ENCODE data around the gene DNALI1.

The DNALI1 gene

DNA sequence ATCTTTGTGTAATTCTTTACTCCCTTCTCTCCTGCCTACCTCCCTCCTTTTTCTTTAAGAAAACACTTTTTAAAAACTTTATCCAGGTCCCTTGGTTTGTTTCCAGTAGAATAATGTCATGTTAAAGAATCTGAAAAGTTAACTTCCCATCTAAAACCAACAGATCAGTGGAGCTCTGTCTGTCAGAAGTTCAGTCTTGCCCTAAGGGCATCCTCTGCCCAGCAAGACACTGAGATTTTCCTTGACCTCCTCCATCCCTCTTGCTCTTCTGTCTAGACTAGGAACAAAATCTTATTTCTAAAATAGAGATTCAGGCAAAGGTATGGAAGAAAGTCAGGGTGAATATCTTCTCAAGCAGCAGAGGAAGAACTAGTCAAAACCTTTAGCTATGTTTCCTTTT lies 44.7 kb downstream of the DNALI1 start:
- no peak for DNase-seq (ENCODE audit: low read depth in 2 of 2)

DNA sequence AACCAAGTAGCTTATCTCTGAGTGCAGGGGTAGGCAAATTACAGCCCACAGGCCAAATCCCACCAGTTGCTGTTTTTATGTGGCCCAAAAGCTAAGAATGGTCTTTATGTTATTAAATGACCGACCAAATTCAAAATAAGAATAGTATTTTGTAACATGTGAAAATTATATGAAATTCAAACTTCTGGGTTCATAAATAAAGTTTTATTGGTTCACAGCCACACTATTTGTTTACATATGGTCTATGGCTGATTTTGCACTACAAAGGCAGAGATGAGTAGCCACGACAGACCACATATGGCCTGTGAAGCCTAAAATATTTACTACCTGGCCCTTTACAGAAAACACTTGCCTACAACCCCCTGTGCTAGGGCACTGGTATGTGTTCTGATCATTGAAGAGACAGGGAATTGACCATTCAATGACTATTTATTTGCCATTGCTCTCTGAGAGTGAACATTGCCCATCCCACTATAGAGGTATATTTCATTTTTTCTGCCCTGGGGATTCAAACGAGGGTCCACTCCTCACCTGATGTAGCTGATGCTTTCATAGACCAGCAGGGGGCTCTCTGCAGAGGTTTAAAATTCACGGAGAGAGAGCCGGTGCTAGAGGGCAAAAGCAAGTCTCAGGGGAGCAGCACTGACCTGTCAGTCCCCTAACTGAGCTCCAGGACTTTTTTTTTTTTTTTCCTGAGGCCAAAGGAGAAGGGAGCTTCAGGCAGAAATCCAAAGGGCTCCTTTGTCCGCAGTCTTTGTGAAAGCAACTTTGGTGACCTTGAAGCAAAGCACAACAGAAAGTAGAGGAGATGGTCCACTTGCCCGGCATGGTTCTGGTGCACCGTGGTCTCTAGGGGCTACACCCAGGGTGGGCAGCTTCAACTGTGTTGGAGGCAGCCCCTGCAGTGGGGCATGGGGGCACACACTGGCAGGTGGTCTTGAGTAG lies 46.3 kb downstream of the DNALI1 start:
- no peak for DNase-seq (ENCODE audit: low read depth in 2 of 2)

DNA sequence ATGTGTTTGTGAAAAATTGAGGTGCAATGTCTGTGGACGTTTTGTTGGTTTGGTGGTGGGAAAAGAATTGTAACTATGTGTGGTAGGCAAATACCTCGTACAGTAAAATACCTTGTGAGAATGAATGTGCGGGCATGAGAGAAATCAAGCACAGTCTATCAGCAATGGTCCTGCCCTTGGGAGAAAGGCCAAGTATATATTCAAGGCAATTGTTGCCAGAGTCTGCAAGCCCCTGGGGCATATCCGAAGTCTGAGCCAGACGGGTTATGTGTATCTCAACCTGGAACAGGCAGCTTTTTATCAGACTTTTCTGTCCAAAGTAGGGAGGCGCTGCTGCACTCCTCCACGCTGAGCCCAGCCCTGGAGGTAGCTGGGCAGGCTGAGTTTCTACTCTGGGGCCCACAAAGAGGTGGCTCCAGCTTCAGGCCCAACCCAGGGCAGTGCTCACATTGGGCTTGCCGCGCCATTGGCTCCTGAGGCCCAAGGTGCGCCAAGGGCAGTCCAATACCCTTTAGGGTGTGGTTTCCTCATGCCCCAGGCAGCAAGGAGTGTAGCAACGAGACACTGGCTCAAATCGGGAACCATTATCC lies 48.4 kb downstream of the DNALI1 start:
- DNase-seq (ENCODE audit: low read depth in 2 of 2): no peak

- DNase-seq (ENCODE audit: low read depth in 2 of 2): no peak
Observed at GRCh38 chr1:37605806-37606474, 49.2 kb downstream of the DNALI1 start.

GRCh38 chr1:37606481-37607263 lies 49.9 kb downstream of the DNALI1 start:
- DNase-seq (ENCODE audit: low read depth in 2 of 2): no peak

DNA sequence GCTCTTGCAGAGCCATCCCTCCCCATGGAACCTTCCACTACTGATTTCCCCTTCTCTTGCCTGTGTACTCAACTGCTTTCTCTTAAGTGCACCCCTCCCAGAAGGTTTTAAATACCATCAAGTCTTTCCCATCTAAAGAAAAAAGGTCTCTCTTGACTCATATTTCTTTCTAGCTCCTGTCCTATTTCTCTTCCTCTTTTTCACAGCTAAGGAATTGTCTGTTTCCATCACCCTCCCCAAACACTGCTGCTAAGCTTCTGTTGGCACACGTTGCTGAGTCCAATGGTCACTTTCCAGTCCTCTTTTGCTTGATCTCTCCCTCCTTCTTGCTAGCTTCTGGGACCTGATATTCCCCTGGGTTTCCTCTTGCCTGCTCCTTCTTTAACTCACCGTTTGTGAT lies 52.3 kb downstream of the DNALI1 start:
- no peak for DNase-seq (ENCODE audit: low read depth in 2 of 2)

- no peak for DNase-seq (ENCODE audit: low read depth in 2 of 2)
Observed at GRCh38 chr1:37609994-37610393, 53.3 kb downstream of the DNALI1 start.

GRCh38 chr1:37612186-37612585 lies 55.4 kb downstream of the DNALI1 start:
- DNase-seq (ENCODE audit: low read depth in 2 of 2): no peak

GRCh38 chr1:37614105-37614504 lies 57.4 kb downstream of the DNALI1 start:
- DNase-seq (ENCODE audit: low read depth in 2 of 2): no peak

GRCh38 chr1:37616330-37616729 lies 59.6 kb downstream of the DNALI1 start:
- DNase-seq (ENCODE audit: low read depth in 2 of 2): no peak
